PFSK-1 (cell line): ENCODE data around the gene SNX5.

ENCODE experiments used
- FOXP2 ChIP-seq: optimal IDR thresholded peaks from 2 replicates; pipeline ENCODE3; 2011; ENCODE audit warnings: borderline replicate concordance, control low read depth, inconsistent platforms; ENCODE audit not compliant: insufficient read depth; ENCODE audit errors: extremely low read length, extremely low read depth
- POLR2AphosphoS5 ChIP-seq: IDR thresholded peaks from 2 replicates; pipeline ENCODE4 v1.6.1; 2012; ENCODE audit warnings: low read depth, mild to moderate bottlenecking, control low read depth, low read length, moderate library complexity
- REST ChIP-seq, 2 experiments: IDR thresholded peaks; 2 replicates each; pipeline versions ENCODE4 v1.6.1 to v1.8.0; 2011 to 2012; ENCODE audit warnings: low read depth in 2 of 2, low read length in 2 of 2, control low read depth in 1 of 2, inconsistent platforms in 1 of 2, mild to moderate bottlenecking in 1 of 2, moderate library complexity in 1 of 2; ENCODE audit not compliant: insufficient read depth in 1 of 2
- SIN3A ChIP-seq: IDR thresholded peaks from 2 replicates; pipeline ENCODE4 v1.6.1; 2012; ENCODE audit warnings: mild to moderate bottlenecking, low read length, moderate library complexity, borderline replicate concordance; ENCODE audit not compliant: insufficient read depth
- TAF1 ChIP-seq: IDR thresholded peaks from 2 replicates; pipeline ENCODE4 v1.6.1; 2012; ENCODE audit warnings: low read length, control low read depth, borderline replicate concordance; ENCODE audit not compliant: insufficient read depth

The SNX5 gene

GRCh38 chr20:17990278-17990972 lies 21.8 kb upstream of the SNX5 start:
- TF ChIP-seq TAF1 (no peak), REST (IDR thresholded peaks at IDR 0.05; ENCODE audit: insufficient read depth in 1 of 2, low read depth in 2 of 2, low read length in 2 of 2) (no peak), POLR2AphosphoS5 (no peak), FOXP2 (no peak), SIN3A (no peak)

GRCh38 chr20:17987988-17988387 lies 19.4 kb upstream of the SNX5 start:
- TF ChIP-seq POLR2AphosphoS5 (no peak), SIN3A (no peak), TAF1 (no peak), REST (IDR thresholded peaks at IDR 0.05; ENCODE audit: insufficient read depth in 1 of 2, low read depth in 2 of 2, low read length in 2 of 2) (no peak), FOXP2 (no peak)

- TF ChIP-seq SIN3A: no peak
- no peak for TF ChIP-seq FOXP2
- TF ChIP-seq POLR2AphosphoS5: no peak
- no peak for TF ChIP-seq REST (IDR thresholded peaks at IDR 0.05; ENCODE audit: insufficient read depth in 1 of 2, low read depth in 2 of 2, low read length in 2 of 2)
- no peak for TF ChIP-seq TAF1
Observed at GRCh38 chr20:17985388-17986018, 16.9 kb upstream of the SNX5 start.

GRCh38 chr20:17976305-17976704 lies 7.7 kb upstream of the SNX5 start:
- TF ChIP-seq REST (IDR thresholded peaks at IDR 0.05; ENCODE audit: insufficient read depth in 1 of 2, low read depth in 2 of 2, low read length in 2 of 2) (no peak), TAF1 (no peak), SIN3A (no peak)

- TF ChIP-seq FOXP2 (no peak), POLR2AphosphoS5 (no peak)
Observed at GRCh38 chr20:17972121-17972520, 3.5 kb upstream of the SNX5 start.
